ENCODE results near the gene RNF207. TPM values are rescaled to one million over a fixed set of nuclear protein-coding genes. Genes with fewer than 3 reads are reported as not detected.

RNF207 gene
- total RNA-seq, 1 experiment from 2014 or later: 6.4 TPM

DNA sequence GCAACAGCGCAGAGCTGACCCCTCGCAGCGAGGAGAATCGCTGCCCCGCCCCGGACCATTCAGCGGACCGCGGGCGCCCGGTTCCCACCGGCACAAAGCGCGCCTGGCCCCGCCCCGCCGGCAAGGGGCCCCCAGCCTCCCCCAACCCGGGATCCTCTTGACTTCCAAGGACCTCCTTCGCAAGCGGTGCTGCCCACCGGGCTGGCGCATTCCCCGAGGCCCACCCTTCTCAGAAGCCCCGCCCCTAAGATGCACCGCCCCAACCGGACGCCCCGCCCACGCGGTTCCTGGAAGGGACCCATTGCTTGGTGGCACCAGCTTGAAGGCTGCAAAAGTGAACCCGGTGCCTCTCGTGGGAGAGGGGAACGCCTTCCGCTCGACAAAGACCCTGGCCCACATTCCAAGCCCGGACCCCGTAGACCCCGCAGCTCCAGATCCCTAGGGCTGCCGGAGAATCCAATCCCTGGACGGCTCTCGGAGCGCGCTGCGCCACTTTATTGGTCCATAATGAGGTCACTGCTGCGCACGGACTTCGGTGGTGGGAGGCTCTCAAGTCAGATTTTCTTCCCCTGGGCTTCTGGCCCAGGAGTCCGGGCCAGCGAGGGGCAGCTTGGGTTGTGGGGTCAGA lies 40.1 kb downstream of the RNF207 start:
- no TSS peak for BruUV-seq (replicated peaks)
- intact Hi-C loops (cut with micrococcal nuclease; ENCODE audit: unreplicated experiment): loop anchor here (1.0 to 2.0 kb wide), 5 partner anchors 97 to 229 kb away; no protein-coding TSS in a partner anchor
- peaks cover 54% of the 10 kb centered on the region for H3K27me3 ChIP-seq (replicated peaks; ENCODE audit: insufficient read depth, low read depth, low read length, poor library complexity)
- peak; percentile 85 for DNase-seq (ENCODE audit: low spot score)
- no peak overlapping the region for H3K27ac ChIP-seq (ENCODE audit: low read depth, low read length, poor library complexity, severe bottlenecking)
- H3K4me3 ChIP-seq (ENCODE audit: low read depth, low read length, poor library complexity, severe bottlenecking): peak overlapping the region; percentile 46
- peaks cover 26% of the 10 kb centered on the region for H3K4me1 ChIP-seq (ENCODE audit: insufficient read depth, low read length, poor library complexity, severe bottlenecking)
- ChIA-PET POLR2A (ENCODE audit: low non-redundant PET) (no interaction called here), CTCF (interaction anchor here (0.6 to 2.8 kb wide), 12 partner anchors 10 to 277 kb away, joined by 3 to 23 read pairs (median 4); partner anchors contain the start of gene ICMT)
- H3K9me3 ChIP-seq (ENCODE audit: low read depth, low read length, poor library complexity, severe bottlenecking): no peaks in the 10 kb centered on the region
- no peaks in the 10 kb centered on the region for H3K36me3 ChIP-seq (ENCODE audit: insufficient read depth, low read length, poor library complexity, severe bottlenecking)
- no peak for TF ChIP-seq EZH2 (IDR thresholded peaks at IDR 0.05; ENCODE audit: borderline replicate concordance, low read depth, low read length, poor library complexity, severe bottlenecking)
- TF ChIP-seq, protein P1, sequence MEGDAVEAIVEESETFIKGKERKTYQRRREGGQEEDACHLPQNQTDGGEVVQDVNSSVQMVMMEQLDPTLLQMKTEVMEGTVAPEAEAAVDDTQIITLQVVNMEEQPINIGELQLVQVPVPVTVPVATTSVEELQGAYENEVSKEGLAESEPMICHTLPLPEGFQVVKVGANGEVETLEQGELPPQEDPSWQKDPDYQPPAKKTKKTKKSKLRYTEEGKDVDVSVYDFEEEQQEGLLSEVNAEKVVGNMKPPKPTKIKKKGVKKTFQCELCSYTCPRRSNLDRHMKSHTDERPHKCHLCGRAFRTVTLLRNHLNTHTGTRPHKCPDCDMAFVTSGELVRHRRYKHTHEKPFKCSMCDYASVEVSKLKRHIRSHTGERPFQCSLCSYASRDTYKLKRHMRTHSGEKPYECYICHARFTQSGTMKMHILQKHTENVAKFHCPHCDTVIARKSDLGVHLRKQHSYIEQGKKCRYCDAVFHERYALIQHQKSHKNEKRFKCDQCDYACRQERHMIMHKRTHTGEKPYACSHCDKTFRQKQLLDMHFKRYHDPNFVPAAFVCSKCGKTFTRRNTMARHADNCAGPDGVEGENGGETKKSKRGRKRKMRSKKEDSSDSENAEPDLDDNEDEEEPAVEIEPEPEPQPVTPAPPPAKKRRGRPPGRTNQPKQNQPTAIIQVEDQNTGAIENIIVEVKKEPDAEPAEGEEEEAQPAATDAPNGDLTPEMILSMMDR (conservative IDR thresholded peaks at IDR 0.05; ENCODE audit: low read depth, low read length): no peak

GRCh38 chr1:6246497-6247467 lies 40.9 kb downstream of the RNF207 start:
- ChIA-PET CTCF (interaction anchor here (0.6 to 2.8 kb wide), 14 partner anchors 11 to 235 kb away, joined by 3 to 23 read pairs (median 4); partner anchors contain the start of gene ICMT), POLR2A (ENCODE audit: low non-redundant PET) (interaction anchor here (0.6 kb wide), 1 partner anchor 138 kb away, joined by 3 read pairs; no protein-coding TSS in a partner anchor)
- H3K27me3 ChIP-seq (replicated peaks; ENCODE audit: insufficient read depth, low read depth, low read length, poor library complexity): peaks cover 46% of the 10 kb centered on the region
- H3K9me3 ChIP-seq (ENCODE audit: low read depth, low read length, poor library complexity, severe bottlenecking): no peaks in the 10 kb centered on the region
- peak overlapping the region; percentile 46 for H3K4me3 ChIP-seq (ENCODE audit: low read depth, low read length, poor library complexity, severe bottlenecking)
- H3K27ac ChIP-seq (ENCODE audit: low read depth, low read length, poor library complexity, severe bottlenecking): no peak overlapping the region
- intact Hi-C loops (cut with micrococcal nuclease; ENCODE audit: unreplicated experiment): loop anchor here (1.0 to 2.0 kb wide), 4 partner anchors 97 to 228 kb away; no protein-coding TSS in a partner anchor
- peak; percentile 89 for DNase-seq (ENCODE audit: low spot score)
- H3K36me3 ChIP-seq (ENCODE audit: insufficient read depth, low read length, poor library complexity, severe bottlenecking): no peaks in the 10 kb centered on the region
- TF ChIP-seq, protein P1 (conservative IDR thresholded peaks at IDR 0.05; ENCODE audit: low read depth, low read length): peak; percentile 89
- TF ChIP-seq EZH2 (IDR thresholded peaks at IDR 0.05; ENCODE audit: borderline replicate concordance, low read depth, low read length, poor library complexity, severe bottlenecking): no peak
- no TSS peak for BruUV-seq (replicated peaks)
- peaks cover 20% of the 10 kb centered on the region for H3K4me1 ChIP-seq (ENCODE audit: insufficient read depth, low read length, poor library complexity, severe bottlenecking)

GRCh38 chr1:6247651-6248050 lies 41.7 kb downstream of the RNF207 start:
- H3K36me3 ChIP-seq (ENCODE audit: insufficient read depth, low read length, poor library complexity, severe bottlenecking): no peaks in the 10 kb centered on the region
- BruUV-seq (replicated peaks): no TSS peak
- peaks cover 16% of the 10 kb centered on the region for H3K4me1 ChIP-seq (ENCODE audit: insufficient read depth, low read length, poor library complexity, severe bottlenecking)
- DNase-seq (ENCODE audit: low spot score): no peak
- intact Hi-C loops (cut with micrococcal nuclease; ENCODE audit: unreplicated experiment): loop anchor here (2.0 kb wide), 2 partner anchors 157 to 227 kb away; no protein-coding TSS in a partner anchor
- no peak overlapping the region for H3K27ac ChIP-seq (ENCODE audit: low read depth, low read length, poor library complexity, severe bottlenecking)
- H3K27me3 ChIP-seq (replicated peaks; ENCODE audit: insufficient read depth, low read depth, low read length, poor library complexity): peaks cover 37% of the 10 kb centered on the region
- no peak overlapping the region for H3K4me3 ChIP-seq (ENCODE audit: low read depth, low read length, poor library complexity, severe bottlenecking)
- POLR2A ChIA-PET (ENCODE audit: low non-redundant PET): no interaction called here
- TF ChIP-seq, protein P1 (conservative IDR thresholded peaks at IDR 0.05; ENCODE audit: low read depth, low read length): no peak
- CTCF ChIA-PET: interaction anchor here (1.0 to 2.8 kb wide), 5 partner anchors 62 to 190 kb away, joined by 3 to 16 read pairs (median 3); no protein-coding TSS in a partner anchor
- no peaks in the 10 kb centered on the region for H3K9me3 ChIP-seq (ENCODE audit: low read depth, low read length, poor library complexity, severe bottlenecking)
